A673 (cell line): Measurements from ENCODE around the gene BRME1.

ENCODE experiments used
- CTCF ChIP-seq: fragments of 300-800, 200-600 bp; sonication (generic); conservative IDR thresholded peaks from 2 replicates; pipeline ENCODE4 v1.5.1; 2017; ENCODE audit warnings: low read depth, mild to moderate bottlenecking, antibody characterized with exemption, low read length, moderate library complexity, mixed read lengths
- EZH2 ChIP-seq: fragments of 200-600 bp; sonication (generic); IDR thresholded peaks from 2 replicates; pipeline ENCODE4 v1.6.1; 2017; ENCODE audit warnings: borderline replicate concordance, low read depth, mild to moderate bottlenecking, mixed read lengths, antibody characterized with exemption, low read length; ENCODE audit not compliant: poor library complexity, severe bottlenecking

- TF ChIP-seq CTCF (no peak), EZH2 (no peak)
These were observed 20.8 kb upstream of the BRME1 start for GRCh38 chr19:13926715-13927114.
